Measurements from ENCODE around the gene BCAR1.
A peak's percentile ranks its signal among the peaks of the same experiment; 100 is the strongest.
"Not testable (repeated sequence)": the region's sequence is repeated elsewhere in the genome, so short reads cannot be mapped to it uniquely, and the experiment has no call there.

BCAR1 gene, protein sequence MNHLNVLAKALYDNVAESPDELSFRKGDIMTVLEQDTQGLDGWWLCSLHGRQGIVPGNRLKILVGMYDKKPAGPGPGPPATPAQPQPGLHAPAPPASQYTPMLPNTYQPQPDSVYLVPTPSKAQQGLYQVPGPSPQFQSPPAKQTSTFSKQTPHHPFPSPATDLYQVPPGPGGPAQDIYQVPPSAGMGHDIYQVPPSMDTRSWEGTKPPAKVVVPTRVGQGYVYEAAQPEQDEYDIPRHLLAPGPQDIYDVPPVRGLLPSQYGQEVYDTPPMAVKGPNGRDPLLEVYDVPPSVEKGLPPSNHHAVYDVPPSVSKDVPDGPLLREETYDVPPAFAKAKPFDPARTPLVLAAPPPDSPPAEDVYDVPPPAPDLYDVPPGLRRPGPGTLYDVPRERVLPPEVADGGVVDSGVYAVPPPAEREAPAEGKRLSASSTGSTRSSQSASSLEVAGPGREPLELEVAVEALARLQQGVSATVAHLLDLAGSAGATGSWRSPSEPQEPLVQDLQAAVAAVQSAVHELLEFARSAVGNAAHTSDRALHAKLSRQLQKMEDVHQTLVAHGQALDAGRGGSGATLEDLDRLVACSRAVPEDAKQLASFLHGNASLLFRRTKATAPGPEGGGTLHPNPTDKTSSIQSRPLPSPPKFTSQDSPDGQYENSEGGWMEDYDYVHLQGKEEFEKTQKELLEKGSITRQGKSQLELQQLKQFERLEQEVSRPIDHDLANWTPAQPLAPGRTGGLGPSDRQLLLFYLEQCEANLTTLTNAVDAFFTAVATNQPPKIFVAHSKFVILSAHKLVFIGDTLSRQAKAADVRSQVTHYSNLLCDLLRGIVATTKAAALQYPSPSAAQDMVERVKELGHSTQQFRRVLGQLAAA

GRCh38 chr16:75251280-75252048 is at the start of gene BCAR1:
TSS of gene BCAR1 (minus strand) at chr16:75251624. CDS start at chr16:75251482, 142 bp downstream.
- no peak for DNase-seq (ENCODE audit: low spot score)

DNA sequence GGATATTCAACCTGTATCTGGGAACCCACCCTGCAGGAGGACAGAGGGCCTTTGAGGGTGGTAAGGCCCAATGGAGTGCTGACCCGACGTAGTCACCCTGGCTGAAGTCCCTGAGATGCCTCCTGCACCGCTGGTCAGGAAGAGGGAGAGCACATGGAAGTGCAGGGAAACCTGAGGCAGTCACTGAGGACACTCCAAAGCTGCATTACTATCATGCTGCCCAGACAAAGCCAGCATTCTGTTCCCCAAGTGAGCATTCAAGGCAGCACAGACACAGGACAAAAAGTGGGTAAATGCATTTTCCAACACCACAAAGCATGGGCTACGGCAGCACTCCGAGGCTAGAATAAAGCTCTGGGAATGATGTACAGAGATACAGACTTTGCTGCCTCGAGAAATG is 46.8 kb upstream of the BCAR1 start:
- no peak for DNase-seq (ENCODE audit: low spot score)

- no peak for DNase-seq (ENCODE audit: low spot score)
Observed at GRCh38 chr16:75296606-75297005, 45.2 kb upstream of the BCAR1 start.

GRCh38 chr16:75294773-75295459 is 43.5 kb upstream of the BCAR1 start:
- no peak for DNase-seq (ENCODE audit: low spot score)

GRCh38 chr16:75293772-75294171 is 42.3 kb upstream of the BCAR1 start:
- no peak for DNase-seq (ENCODE audit: low spot score)

DNA sequence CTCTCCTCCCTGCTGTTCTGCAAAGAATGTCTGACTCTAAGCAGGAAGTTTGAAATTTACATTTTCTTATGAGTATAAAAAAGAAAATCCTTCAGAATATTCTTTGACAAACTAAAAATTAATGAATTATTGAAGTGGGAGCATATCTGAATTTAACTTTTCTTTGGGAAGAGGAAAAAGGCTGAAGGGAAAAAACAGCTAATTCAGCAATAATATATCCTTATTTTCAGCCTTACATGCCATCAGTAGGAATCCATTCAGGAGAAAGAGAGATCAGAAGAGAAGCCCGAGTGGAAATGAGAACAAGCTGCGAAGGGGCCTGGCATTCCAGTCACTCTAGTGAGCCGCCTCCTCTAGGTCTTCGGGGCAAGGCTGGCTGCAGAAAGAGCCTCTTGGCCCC is 41.7 kb upstream of the BCAR1 start:
- DNase-seq (ENCODE audit: low spot score), result no peak

DNA sequence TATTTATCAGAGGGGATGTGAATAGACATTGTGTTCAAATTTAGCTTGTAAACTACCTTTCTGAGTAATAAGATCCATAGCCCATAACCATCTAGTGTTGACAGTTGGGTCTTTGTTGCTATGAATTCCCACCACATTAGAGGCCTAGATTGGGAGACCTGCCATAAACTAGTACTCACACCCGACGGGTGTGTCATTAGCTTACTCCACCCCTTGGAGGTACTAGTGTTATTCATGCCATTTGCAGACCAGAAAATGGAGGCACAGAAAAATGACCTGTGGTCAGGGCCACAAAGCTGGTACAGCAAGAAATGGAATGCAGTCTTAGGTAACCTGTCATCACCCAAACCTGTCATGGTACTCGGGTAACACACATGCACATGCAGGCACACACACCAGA is 41.3 kb upstream of the BCAR1 start:
- DNase-seq (ENCODE audit: low spot score), result peak; percentile 12

DNA sequence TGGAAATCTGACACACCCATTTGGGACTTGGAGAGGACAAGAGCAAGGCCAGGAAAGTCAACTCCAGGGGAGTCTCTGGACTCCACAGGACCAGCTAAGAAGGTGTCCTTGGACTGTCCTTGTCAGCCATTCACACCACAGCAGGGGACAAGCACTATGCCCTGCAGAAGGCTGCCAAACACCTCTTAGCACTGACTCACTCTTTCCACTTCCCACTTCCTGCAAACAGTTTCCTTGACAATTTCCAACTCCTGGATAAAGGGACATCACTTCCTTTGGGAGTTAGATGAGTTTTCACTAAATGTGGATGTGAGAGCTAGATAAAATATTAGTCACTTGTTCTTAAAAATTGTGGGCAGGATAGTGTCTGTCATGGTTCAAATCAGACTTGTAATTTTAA is 37.8 kb upstream of the BCAR1 start:
- no peak for DNase-seq (ENCODE audit: low spot score)

- DNase-seq (ENCODE audit: low spot score), result no peak
Observed at GRCh38 chr16:75288596-75289120, 37.2 kb upstream of the BCAR1 start.

GRCh38 chr16:75288181-75288580 is 36.8 kb upstream of the BCAR1 start:
- no peak for DNase-seq (ENCODE audit: low spot score)

DNA sequence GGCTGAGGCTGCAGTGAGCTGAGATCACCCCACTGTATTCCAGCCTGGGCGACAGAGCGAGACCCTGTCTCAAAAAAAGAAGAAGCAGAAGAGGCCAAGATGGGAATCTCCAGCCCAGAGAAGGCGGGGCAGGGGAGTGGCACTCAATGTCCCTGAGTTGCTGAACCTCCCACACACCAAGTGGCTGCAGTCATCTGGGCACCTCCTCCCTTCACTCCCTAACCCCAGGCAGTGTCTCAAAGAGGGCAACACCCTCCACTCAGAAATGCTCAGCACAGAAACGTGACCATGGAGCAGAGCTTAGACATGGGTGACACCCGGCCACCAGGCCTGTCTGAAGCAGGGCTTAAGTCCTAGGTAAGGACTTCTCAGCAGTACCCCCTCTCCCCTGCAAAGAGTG is 36.3 kb upstream of the BCAR1 start:
- peak; percentile 29 for DNase-seq (ENCODE audit: low spot score)

- DNase-seq (ENCODE audit: low spot score), result no peak
Observed at GRCh38 chr16:75286389-75286788, 35.0 kb upstream of the BCAR1 start.

DNA sequence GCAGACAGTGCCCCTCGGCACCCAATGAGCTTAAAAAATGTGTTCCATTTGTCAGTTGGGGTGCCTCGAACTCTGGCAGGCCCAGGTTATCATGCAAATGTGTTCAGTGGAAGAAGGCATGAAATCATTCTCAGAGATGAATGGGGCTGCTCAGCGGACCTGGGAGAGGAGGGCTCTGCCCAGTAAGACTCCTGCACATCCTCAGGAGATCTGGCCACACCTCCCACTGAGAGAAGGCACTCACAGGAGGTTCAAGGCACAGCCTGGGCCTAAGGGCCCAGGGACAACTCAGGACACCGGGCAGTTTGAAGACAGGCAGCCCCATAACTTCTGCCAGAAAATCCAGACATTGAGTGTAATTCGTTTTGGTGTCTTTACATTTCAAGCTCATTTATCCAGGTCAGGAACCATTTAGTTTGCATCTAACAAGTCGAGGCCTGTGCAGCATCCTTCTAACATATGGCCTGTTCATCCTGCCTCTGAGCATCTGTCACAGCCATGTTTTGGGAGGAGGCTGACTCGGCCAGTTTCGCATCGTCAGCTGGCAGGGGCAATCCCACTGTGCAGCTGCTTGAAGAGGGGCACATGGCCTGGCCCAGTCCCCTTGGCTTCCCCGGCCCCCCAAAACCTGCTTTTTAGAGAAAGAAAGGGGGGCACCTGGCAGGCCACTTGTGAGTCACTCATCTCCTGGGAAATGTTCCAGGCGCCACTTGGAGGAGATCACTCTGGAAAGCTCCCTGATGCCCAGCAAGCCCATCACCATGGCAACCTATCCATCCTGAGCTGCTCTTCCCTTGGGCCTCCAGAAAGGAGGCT is 31.2 kb upstream of the BCAR1 start:
- DNase-seq (ENCODE audit: low spot score), result no peak

GRCh38 chr16:75281826-75282225 is 30.4 kb upstream of the BCAR1 start:
- no peak for DNase-seq (ENCODE audit: low spot score)

GRCh38 chr16:75281009-75281408 is 29.6 kb upstream of the BCAR1 start:
- DNase-seq (ENCODE audit: low spot score), result not testable (repeated sequence)

DNA sequence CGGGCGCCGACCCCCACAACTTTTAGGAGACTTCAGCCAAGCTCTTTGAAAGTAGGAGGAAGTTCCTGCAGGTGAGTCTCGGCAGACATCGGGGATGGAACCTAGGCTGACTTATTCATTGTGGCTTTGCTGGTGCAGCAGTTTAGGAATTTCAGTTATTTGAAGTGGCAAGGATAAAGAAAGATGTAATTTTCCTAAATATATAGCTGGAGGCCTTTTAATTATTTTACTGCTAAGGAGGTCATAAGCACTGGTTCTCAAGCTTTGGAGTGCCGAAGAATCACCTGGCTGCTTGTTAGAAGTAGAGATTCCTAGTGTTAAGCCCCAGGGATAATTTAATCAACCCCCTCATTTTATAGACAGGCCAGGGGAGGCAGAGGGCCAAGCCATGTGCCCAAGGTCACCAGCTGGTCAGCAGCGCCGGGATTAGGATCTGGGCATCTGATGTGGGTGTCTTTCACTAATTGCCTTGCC is 28.9 kb upstream of the BCAR1 start:
- DNase-seq (ENCODE audit: low spot score), result no peak

- DNase-seq (ENCODE audit: low spot score), result no peak
Observed at GRCh38 chr16:75279305-75279704, 27.9 kb upstream of the BCAR1 start.

- DNase-seq (ENCODE audit: low spot score), result no peak
Observed at GRCh38 chr16:75273054-75273925, 21.9 kb upstream of the BCAR1 start.

- not testable (repeated sequence) for DNase-seq (ENCODE audit: low spot score)
Observed at GRCh38 chr16:75272629-75273028, 21.2 kb upstream of the BCAR1 start.
